ENCODE measurements around the gene SH2D2A. TPM values are rescaled to one million over a fixed set of nuclear protein-coding genes. Genes with fewer than 3 reads are reported as not detected.

SH2D2A gene
- total and polyA plus RNA-seq, 2 of the 4 experiments (the other 2 are of a cell fraction) = not detected

DNA sequence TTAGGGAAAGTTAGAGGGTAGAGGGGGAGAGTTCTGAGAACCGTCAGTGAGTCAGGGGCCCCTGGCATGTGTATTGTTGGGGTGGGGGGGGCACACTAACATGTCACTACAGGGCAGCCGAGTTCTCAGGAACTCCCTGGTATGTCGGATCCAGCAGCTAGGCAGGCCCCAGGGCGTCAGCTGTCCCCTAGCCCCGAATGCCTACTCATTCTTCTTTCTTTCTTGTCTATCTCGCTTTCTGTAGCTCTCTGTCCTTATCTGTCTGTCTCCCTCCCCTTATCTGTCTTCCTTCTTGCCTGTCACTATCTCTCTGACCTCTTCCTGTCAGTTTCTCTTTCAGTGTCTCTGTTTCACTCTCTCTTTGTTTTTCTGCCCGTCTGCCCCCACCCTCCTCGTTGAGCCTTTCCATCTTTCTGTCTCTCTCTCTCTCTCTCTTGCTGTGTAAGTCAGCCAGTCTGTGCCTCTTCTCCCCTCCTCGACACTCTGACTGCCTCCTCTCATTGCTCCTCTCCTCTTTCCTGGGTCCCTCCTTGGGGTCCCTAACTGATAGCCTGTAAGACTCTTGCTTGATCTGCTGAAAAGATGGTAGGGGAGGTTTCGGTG is 46.5 kb upstream of the SH2D2A start:
- POLR2A ChIA-PET (ENCODE audit: unreplicated experiment) = no interaction called here
- no TSS peak for BruUV-seq (replicated peaks)

More for the DNA sequence above, 46.5 kb upstream of the SH2D2A start:
- Histone ChIP-seq H4K91ac (ENCODE audit: insufficient read depth, low read depth, low read length) (no peak overlapping the region), H3K14ac (replicated peaks; ENCODE audit: low read depth, low read length) (no peak overlapping the region), H3K18ac (ENCODE audit: low read depth, low read length) (no peak overlapping the region), H3K4ac (ENCODE audit: low read depth, low read length) (no peak overlapping the region), H3K27ac (ENCODE audit: insufficient read depth, low read length) (no peak overlapping the region), H4K20me1 (ENCODE audit: insufficient read depth, low read length) (0 out of 2 replicates have a peak, but pooled peaks cover 9% of the 10 kb centered on the region), H4K5ac (ENCODE audit: low read depth, low read length) (no peak overlapping the region), H3K9ac (ENCODE audit: low read depth, low read length) (no peak overlapping the region), H2AK5ac (ENCODE audit: low read depth, low read length) (no peak overlapping the region), H2BK15ac (ENCODE audit: low read depth, low read length) (no peak overlapping the region), H2AFZ (replicated peaks; ENCODE audit: low read length, poor library complexity) (no peak overlapping the region), H3K9me3 (ENCODE audit: control insufficient read depth, insufficient read depth, low read length) (no peaks in the 10 kb centered on the region), H2BK5ac (ENCODE audit: low read depth, low read length, poor library complexity, severe bottlenecking) (no peak overlapping the region), H2AK9ac (replicated peaks; ENCODE audit: low read depth, low read length, poor library complexity) (no peak overlapping the region), H3K4me2 (ENCODE audit: low read depth, low read length) (no peak overlapping the region), H3K79me1 (ENCODE audit: low read depth in 1 of 2, low read length in 2 of 2) (no peaks in the 10 kb centered on the region), H3K56ac (ENCODE audit: extremely low read depth, insufficient read depth, low read length) (no peak overlapping the region), H3K9me1 (ENCODE audit: insufficient read depth, low read length) (no peaks in the 10 kb centered on the region), H3K36me3 (ENCODE audit: control insufficient read depth, insufficient read depth, low read length) (no peaks in the 10 kb centered on the region), H2BK20ac (ENCODE audit: low read depth, low read length) (no peak overlapping the region), H3K27me3 (ENCODE audit: control insufficient read depth, insufficient read depth, low read length) (peaks cover 82% of the 10 kb centered on the region), H4K8ac (ENCODE audit: low read depth in 2 of 2, low read length in 2 of 2) (no peak overlapping the region), H3K4me1 (ENCODE audit: control insufficient read depth, insufficient read depth, low read length) (peaks cover 4% of the 10 kb centered on the region; the same call in 1 of the 2 replicates), H3K23ac (ENCODE audit: low read depth, low read length) (no peak overlapping the region), H3K4me3 (ENCODE audit: insufficient read depth, low read depth, low read length) (no peak overlapping the region), H2BK120ac (ENCODE audit: low read depth, low read length) (no peak overlapping the region)
- WGBS, 2 experiments (ENCODE audit: extremely low coverage in 2 of 2, insufficient read length in 1 of 2) = 65% methylated on average over 4 of the region's 10 CpGs; no CpG with 5 or more reads in 1 of the 2 experiments
- DNase-seq = no peak
- dilution Hi-C loops (cut with HindIII; ENCODE audit: low sequenced_read_pairs, unreplicated experiment) (no loop called here), in situ Hi-C loops (cut with MboI; ENCODE audit: low sequenced_read_pairs) (no loop called here), intact Hi-C loops (cut with micrococcal nuclease) (no loop called here)
- CTCF ChIA-PET = interaction anchor here (0.5 to 1.3 kb wide), 3 partner anchors 24 to 88 kb away, joined by 3 to 5 read pairs (median 4); no protein-coding TSS in a partner anchor
- no peak for TF ChIP-seq USF2 (IDR thresholded peaks at IDR 0.05; ENCODE audit: low read depth, low read length)
- TF ChIP-seq FOS (IDR thresholded peaks at IDR 0.05; ENCODE audit: low read depth, low read length) = no peak
- TF ChIP-seq POLR2A (IDR thresholded peaks at IDR 0.05; ENCODE audit: low read depth, low read length) = no peak
- TF ChIP-seq MXI1 (IDR thresholded peaks at IDR 0.05; ENCODE audit: borderline replicate concordance, low read depth, low read length) = no peak
- TF ChIP-seq CHD1 (IDR thresholded peaks at IDR 0.05; ENCODE audit: low read depth, low read length) = no peak
- TF ChIP-seq RFX5 (IDR thresholded peaks at IDR 0.05; ENCODE audit: low read depth, low read length) = no peak
- TF ChIP-seq RCOR1 (IDR thresholded peaks at IDR 0.05; ENCODE audit: insufficient replicate concordance, low read length) = no peak
- no peak for ATAC-seq (ENCODE audit: low read depth)
